GM23248 (cell line): ENCODE measurements around the gene VGLL2.

Experiments
- EZH2 ChIP-seq: fragments of 200-600 bp; sonication (generic); IDR thresholded peaks from 2 replicates; pipeline ENCODE4 v1.6.1; 2018; ENCODE audit warnings: antibody characterized with exemption, mild to moderate bottlenecking; ENCODE audit not compliant: insufficient read depth, poor library complexity, severe bottlenecking
- EZH2phosphoT487 ChIP-seq: fragments of 200-600 bp; sonication (generic); IDR thresholded peaks from 2 replicates; pipeline ENCODE4 v1.6.1; 2018; ENCODE audit warnings: antibody characterized with exemption, moderate library complexity, mild to moderate bottlenecking, low read depth; ENCODE audit not compliant: insufficient read depth

DNA sequence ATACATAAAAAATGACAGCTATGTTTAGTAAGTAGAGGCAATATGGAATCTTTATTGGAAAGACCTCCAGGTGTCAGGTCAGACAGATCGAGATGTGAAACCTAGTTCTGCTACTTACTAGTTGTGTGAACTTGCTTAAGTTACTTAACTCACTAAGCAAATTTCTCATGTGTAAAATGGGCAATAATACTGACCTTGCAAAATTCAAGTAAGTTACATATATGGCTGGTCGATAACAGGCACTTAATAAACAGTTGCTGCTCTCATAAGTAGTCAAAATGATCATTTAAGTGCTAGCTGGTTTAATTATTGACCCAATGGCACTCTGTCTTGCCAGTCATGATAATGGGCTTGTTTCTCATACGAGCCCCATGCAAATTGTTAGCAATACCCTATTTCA lies 46.0 kb downstream of the VGLL2 start:
- TF ChIP-seq EZH2 (no peak), EZH2phosphoT487 (no peak)
